GM12878 (cell line): ENCODE results near the gene RHOF. TPM values are rescaled to one million over a fixed set of nuclear protein-coding genes. Genes with fewer than 3 reads are reported as not detected.

Experiments
- ATAC-seq: fragments of 200-7000 bp; cut with Tn5 transposase; 3 replicates; pipeline ENCODE4 v1.9.1; 2020; ENCODE audit warnings: mild to moderate bottlenecking, moderate library complexity
- BruUV-seq: library from RNA; stranded (reverse); fragments of 400-500 nt; replicated peaks from 2 replicates; lab custom pipeline; 2021; lab: Mats Ljungman, UMichigan
- CTCF ChIA-PET: fragments of 300-600 bp; sonication (Branson Sonifier 250); formaldehyde crosslinking; extraction: SDS; loops from one replicate; lab custom pipeline; 2021; ENCODE audit warnings: inconsistent platforms; lab: Yijun Ruan, JAX
- POLR2A ChIA-PET: fragments of 350-600 bp; formaldehyde crosslinking; extraction: SDS; loops from one replicate; lab custom pipeline; 2021; ENCODE audit warnings: inconsistent platforms; lab: Charles Lee
- RAD21 ChIA-PET: fragments of 300-600 bp; sonication (Branson Sonifier 250); formaldehyde crosslinking; loops from one replicate; lab custom pipeline; 2023; ENCODE audit warnings: antibody characterized with exemption; ENCODE audit not compliant: unreplicated experiment; lab: Charles Lee
- SMC1A ChIA-PET: fragments of 300-600 bp; sonication (Branson Sonifier 250); formaldehyde crosslinking; loops from one replicate; lab custom pipeline; 2023; ENCODE audit not compliant: unreplicated experiment, uncharacterized antibody; lab: Charles Lee
- DNase-seq: peaks from one replicate; pipeline ENCODE4 v3.0.0-alpha.2; 2011; ENCODE audit warnings: low read depth, low spot score
- FAIRE-seq: peaks from 3 replicates; lab custom pipeline; 2011; peaks lifted over from hg19 to GRCh38; lab: Jason Lieb, UNC
- H2AFZ ChIP-seq: 2 replicates; pipeline ENCODE4 v1.6.0; 2011; ENCODE audit warnings: low read depth, low read length, control low read depth; ENCODE audit not compliant: control insufficient read depth
- H3K27ac ChIP-seq: 2 replicates; pipeline ENCODE4 v1.5.1; 2011; ENCODE audit warnings: control low read depth; ENCODE audit not compliant: control insufficient read depth, insufficient read depth
- H3K27me3 ChIP-seq, 2 experiments: replicated peaks in 1 of 2; 2 replicates each; pipeline versions ENCODE4 v1.6.0 to v1.6.1; 2011; ENCODE audit warnings: low read length in 1 of 2; ENCODE audit not compliant: control insufficient read depth in 2 of 2, insufficient read depth in 2 of 2
- H3K36me3 ChIP-seq, 2 experiments: 2 replicates each; pipeline ENCODE4 v1.5.1; 2011; ENCODE audit warnings: low read length in 1 of 2; ENCODE audit not compliant: control insufficient read depth in 2 of 2, insufficient read depth in 2 of 2
- H3K4me1 ChIP-seq: 2 replicates; pipeline ENCODE4 v1.6.1; 2011; ENCODE audit warnings: mild to moderate bottlenecking, low read length, moderate library complexity, mixed read lengths; ENCODE audit not compliant: control insufficient read depth, insufficient read depth
- H3K4me2 ChIP-seq: 2 replicates; pipeline ENCODE4 v1.6.0; 2011; ENCODE audit warnings: control low read depth; ENCODE audit not compliant: control insufficient read depth, insufficient read depth
- H3K4me3 ChIP-seq: fragments of 200-600 bp; sonication (generic); 2 replicates; pipeline ENCODE4 v1.5.1; 2016
- H3K79me2 ChIP-seq: 2 replicates; pipeline ENCODE4 v1.6.0; 2011; ENCODE audit warnings: low read length; ENCODE audit not compliant: control insufficient read depth, insufficient read depth
- H3K9ac ChIP-seq: 2 replicates; pipeline ENCODE4 v1.8.0; 2011; ENCODE audit warnings: low read length, control low read depth, mixed read lengths; ENCODE audit not compliant: control insufficient read depth, insufficient read depth
- H3K9me3 ChIP-seq: replicated peaks from 3 replicates; pipeline ENCODE4 v1.5.1; 2011; ENCODE audit warnings: mild to moderate bottlenecking, low read length; ENCODE audit not compliant: control insufficient read depth, insufficient read depth
- H4K20me1 ChIP-seq: 2 replicates; pipeline ENCODE4 v1.6.0; 2011; ENCODE audit not compliant: control insufficient read depth, insufficient read depth
- ASH2L ChIP-seq: fragments of 300-600, 200-600 bp; sonication (generic); IDR thresholded peaks from 2 replicates; pipeline ENCODE4 v1.6.1; 2017; ENCODE audit warnings: low read depth, mild to moderate bottlenecking, borderline replicate concordance
- CBX5 ChIP-seq: sonication (generic); IDR thresholded peaks from 2 replicates; pipeline ENCODE4 v1.6.1; 2016; ENCODE audit warnings: low read depth, moderate library complexity, mild to moderate bottlenecking, inconsistent platforms
- CUX1 ChIP-seq: IDR thresholded peaks from 2 replicates; pipeline ENCODE4 v1.6.1; 2012; ENCODE audit warnings: improper control_type of control experiment, low read depth, low read length; ENCODE audit not compliant: insufficient replicate concordance
- ETV6 ChIP-seq, 2 experiments: fragments of 450-650 bp in 1 of 2; IDR thresholded peaks in 1 of 2; conservative IDR thresholded peaks in 1 of 2; 2 replicates each; pipeline ENCODE4 v1.6.1; 2014; ENCODE audit warnings: antibody characterized with exemption in 1 of 2, borderline replicate concordance in 1 of 2, low read depth in 1 of 2, mild to moderate bottlenecking in 1 of 2, moderate library complexity in 1 of 2
- KDM1A ChIP-seq: fragments of 200-600 bp; sonication (generic); IDR thresholded peaks from 2 replicates; pipeline ENCODE4 v1.6.1; 2016; ENCODE audit warnings: borderline replicate concordance
- MAX ChIP-seq: IDR thresholded peaks from 2 replicates; pipeline ENCODE4 v1.6.1; 2012; ENCODE audit warnings: low read depth, low read length, improper control_type of control experiment
- NFXL1 ChIP-seq: fragments of 450-650 bp; IDR thresholded peaks from 2 replicates; pipeline ENCODE4 v1.6.1; 2017; ENCODE audit warnings: antibody characterized with exemption, mild to moderate bottlenecking, borderline replicate concordance
- PML ChIP-seq: IDR thresholded peaks from 2 replicates; pipeline ENCODE4 v1.6.1; 2012; ENCODE audit warnings: low read length, inconsistent platforms
- USF1 ChIP-seq: IDR thresholded peaks from 2 replicates; pipeline ENCODE4 v1.6.1; 2011; ENCODE audit warnings: borderline replicate concordance, low read depth, mild to moderate bottlenecking, moderate library complexity, mixed read lengths, low read length; ENCODE audit not compliant: insufficient read depth; ENCODE audit errors: extremely low read length
- WGBS: methylation state at CpG from one replicate; pipeline ENCODE4 v1.1.6; 2016; ENCODE audit warnings: low lambda C conversion rate; ENCODE audit not compliant: insufficient replicate concordance, insufficient coverage; ENCODE audit errors: missing lambda C conversion rate; 5-methylcytosine and 5-hydroxymethylcytosine counted together
- in situ Hi-C: fragments of 300-500 bp; cut with MboI; formaldehyde crosslinking; loops from 9 replicates; pipeline ENCODE4 v1.14.3; 2018; ENCODE audit warnings: mixed read lengths
- intact Hi-C: fragments of 100-400 bp; cut with micrococcal nuclease; formaldehyde crosslinking; loops from one replicate; pipeline ENCODE4 v1.14.2; 2022; ENCODE audit not compliant: unreplicated experiment
- polyA plus RNA-seq, 11 experiments: library from polyadenylated mRNA; depleted of rRNA in 4 of 11; unstranded in 6 of 11; stranded (reverse) in 5 of 11; fragments of >200 nt; fragmentation: Nextera tagmentation in 4 of 11; fragmentation: Illumina TruSeq in 1 of 11; extraction: Ambion mirVana in 4 of 11; extraction: Trizol in 1 of 11; gene quantifications; 1 replicate in 1 of 11; 2 replicates in 10 of 11; pipeline versions ENCODE4 v1.2.1 to v1.2.3, GENCODE V29; 2011 to 2016; ENCODE audit warnings: inconsistent platforms in 2 of 11, missing spikeins in 2 of 11, low read depth in 1 of 11
- total RNA-seq, 4 experiments: library from RNA; depleted of rRNA in 3 of 4; stranded (reverse); fragments of >200 nt in 3 of 4; fragmentation: Illumina TruSeq in 1 of 4; extraction: Trizol in 1 of 4; gene quantifications; 2 replicates each; pipeline versions ENCODE4 v1.2.1 to v1.2.3, GENCODE V29; 2013 to 2021

Gene RHOF
- total and polyA plus RNA-seq, 10 of the 15 experiments (the other 5 are each of a cell fraction or from before 2014, with no cell fraction given) = 6.1 to 78.7 (median 39.7) TPM

- Histone ChIP-seq H3K79me2 (peaks cover 28% of the 10 kb centered on the region), H3K9ac (no peak overlapping the region), H3K9me3 (no peaks in the 10 kb centered on the region), H3K4me2 (peak overlapping the region; percentile 47; the same call in 1 of the 2 replicates), H2AFZ (no peak overlapping the region), H3K4me1 (peaks cover 7% of the 10 kb centered on the region), H3K27ac (no peak overlapping the region), H3K36me3 (peaks cover 11 to 29% of the 10 kb centered on the region in 2 experiments; a peak in 3 of 4 replicates), H3K27me3 (no peaks in the 10 kb centered on the region), H4K20me1 (peaks cover 3% of the 10 kb centered on the region; the same call in 1 of the 2 replicates), H3K4me3 (0 out of 2 replicates have a peak overlapping the region, but pooled peaks have one; percentile 82)
- intact Hi-C loops (loop anchor here (1.0 to 2.0 kb wide), 2 partner anchors 19 to 36 kb away; no protein-coding TSS in a partner anchor), in situ Hi-C loops (no loop called here)
- WGBS = 79% methylated on average over 25 of the region's 25 CpGs
- no TSS peak for BruUV-seq
- ATAC-seq (no peak), FAIRE-seq (no peak), DNase-seq (no peak)
- CTCF ChIA-PET = interaction anchor here (1.0 to 13.6 kb wide), 4 partner anchors 13 to 25 kb away, joined by 3 to 565 read pairs (median 10); partner anchors contain the start of gene RHOF
- TF ChIP-seq NFXL1 (no peak), CBX5 (no peak), PML (no peak), KDM1A (no peak), CUX1 (no peak), MAX (no peak), ETV6 (conservative IDR thresholded peaks at IDR 0.05 in 1 of 2, IDR thresholded peaks at IDR 0.05 in 1 of 2; ENCODE audit: borderline replicate concordance in 1 of 2, low read depth in 1 of 2) (no peak), USF1 (no peak), ASH2L (no peak)
- POLR2A ChIA-PET = no interaction called here
- SMC1A ChIA-PET = interaction anchor here (0.8 to 12.2 kb wide), 3 partner anchors 11 to 34 kb away, joined by 3 to 226 read pairs (median 4); partner anchors contain the start of gene RHOF
- RAD21 ChIA-PET = interaction anchor here (1.2 to 13.1 kb wide), 3 partner anchors 18 to 100 kb away, joined by 3 to 395 read pairs (median 14); partner anchors contain the start of genes PSMD9, RHOF and TMEM120B
Measured at GRCh38 chr12:121812921-121813896, 19.7 kb upstream of the RHOF start.
